Measurements from ENCODE around the gene ZNF784. TPM values are rescaled to one million over a fixed set of nuclear protein-coding genes. Genes with fewer than 3 reads are reported as not detected.

The ZNF784 gene
- total RNA-seq, 2 donors from 2014 or later: 7.2 to 10.7 TPM

GRCh38 chr19:55606471-55606787, 17.9 kb downstream of the ZNF784 start:
- TF ChIP-seq, protein P1, sequence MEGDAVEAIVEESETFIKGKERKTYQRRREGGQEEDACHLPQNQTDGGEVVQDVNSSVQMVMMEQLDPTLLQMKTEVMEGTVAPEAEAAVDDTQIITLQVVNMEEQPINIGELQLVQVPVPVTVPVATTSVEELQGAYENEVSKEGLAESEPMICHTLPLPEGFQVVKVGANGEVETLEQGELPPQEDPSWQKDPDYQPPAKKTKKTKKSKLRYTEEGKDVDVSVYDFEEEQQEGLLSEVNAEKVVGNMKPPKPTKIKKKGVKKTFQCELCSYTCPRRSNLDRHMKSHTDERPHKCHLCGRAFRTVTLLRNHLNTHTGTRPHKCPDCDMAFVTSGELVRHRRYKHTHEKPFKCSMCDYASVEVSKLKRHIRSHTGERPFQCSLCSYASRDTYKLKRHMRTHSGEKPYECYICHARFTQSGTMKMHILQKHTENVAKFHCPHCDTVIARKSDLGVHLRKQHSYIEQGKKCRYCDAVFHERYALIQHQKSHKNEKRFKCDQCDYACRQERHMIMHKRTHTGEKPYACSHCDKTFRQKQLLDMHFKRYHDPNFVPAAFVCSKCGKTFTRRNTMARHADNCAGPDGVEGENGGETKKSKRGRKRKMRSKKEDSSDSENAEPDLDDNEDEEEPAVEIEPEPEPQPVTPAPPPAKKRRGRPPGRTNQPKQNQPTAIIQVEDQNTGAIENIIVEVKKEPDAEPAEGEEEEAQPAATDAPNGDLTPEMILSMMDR (conservative IDR thresholded peaks at IDR 0.05): no peak

DNA sequence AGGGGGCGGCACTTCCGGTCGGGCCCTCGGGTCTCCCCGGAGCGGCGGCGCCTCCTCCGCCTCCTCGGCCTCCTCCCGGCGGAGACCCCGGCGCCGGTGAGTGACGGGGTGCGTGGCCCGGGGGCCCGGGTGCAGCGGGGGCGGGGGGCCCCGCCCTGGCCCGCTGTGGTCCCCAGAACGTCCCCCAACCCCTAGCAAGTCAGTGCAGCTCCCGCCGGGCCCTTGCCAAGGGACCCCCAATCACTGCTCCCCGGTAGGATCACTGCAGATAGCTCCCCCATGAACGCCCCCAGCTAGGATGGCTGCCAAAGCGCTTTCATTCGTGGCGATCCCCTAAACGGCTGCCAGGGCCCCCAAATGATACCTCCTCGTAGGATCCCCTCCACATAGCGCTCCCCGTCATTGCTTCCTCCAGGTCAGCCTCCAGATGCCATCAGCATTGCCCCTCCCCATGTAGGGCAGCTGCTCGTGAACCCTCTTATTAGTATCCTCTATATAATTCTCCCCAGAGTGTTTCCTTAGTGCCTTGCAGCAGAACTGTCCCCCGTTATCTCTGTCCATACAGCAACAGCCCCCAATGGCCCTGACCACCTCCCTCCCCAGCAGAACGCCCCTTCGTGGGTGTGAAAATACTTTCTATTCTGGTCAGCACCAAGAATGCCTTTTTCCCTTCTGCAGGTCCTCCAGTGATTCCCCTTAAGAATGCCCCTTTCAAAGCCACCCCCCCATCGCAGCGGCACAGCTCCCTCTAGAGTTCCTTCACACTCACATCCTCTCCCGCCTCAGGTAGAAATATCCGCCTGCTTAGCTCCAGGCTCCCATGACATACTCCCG, 18.5 kb downstream of the ZNF784 start, which contains the start of gene ZNF865:
Gene ZNF865 (plus strand): TSS at position 11 of the 834 bp plus-strand sequence. CDS start 7,972 bp downstream, outside the sequence.
- peak within 1 kb of the TSS; percentile 96 for H3K27ac Mint-ChIP-seq
- Histone ChIP-seq H3K4me3 (ENCODE audit: low read length) (peak within 1 kb of the TSS; percentile 92), H3K4me1 (ENCODE audit: control insufficient read depth, insufficient read depth, low read length) (peaks cover 4% of the 10 kb centered on the region), H3K27ac (ENCODE audit: low read depth, low read length) (peak within 1 kb of the TSS; percentile 96), H3K9ac (ENCODE audit: extremely low read depth, low read length, poor library complexity, severe bottlenecking) (peak within 1 kb of the TSS; percentile 66), H3K9me3 (ENCODE audit: control insufficient read depth, low read length) (no peaks in the 10 kb centered on the region), H3K27me3 (ENCODE audit: control insufficient read depth, insufficient read depth, low read length, poor library complexity, severe bottlenecking) (no peaks in the 10 kb centered on the region), H3K36me3 (ENCODE audit: control insufficient read depth, insufficient read depth, low read length) (peaks cover 21% of the 10 kb centered on the region)
- H3K4me3 Mint-ChIP-seq: peak within 1 kb of the TSS; percentile 91
- peaks cover 14% of the 10 kb centered on the region for H3K4me1 Mint-ChIP-seq
- H3K36me3 Mint-ChIP-seq (ENCODE audit: low read depth): peaks cover 35% of the 10 kb centered on the region
- TF ChIP-seq, protein P1 (conservative IDR thresholded peaks at IDR 0.05): peak; percentile 88
- 1 to 2% methylated on average over 23 to 40 of the region's 44 CpGs for WGBS, 2 experiments (ENCODE audit: insufficient coverage in 1 of 2, insufficient read length in 1 of 2)
- H3K9me3 Mint-ChIP-seq: no peaks in the 10 kb centered on the region
- DNase-seq: peak; percentile 92
- H3K27me3 Mint-ChIP-seq (ENCODE audit: insufficient read depth): no peaks in the 10 kb centered on the region

More at GRCh38 chr19:55606471-55606787, 17.9 kb downstream of the ZNF784 start:
- peaks cover 4% of the 10 kb centered on the region for H3K4me1 ChIP-seq (ENCODE audit: control insufficient read depth, insufficient read depth, low read length)
- DNase-seq: no peak
- H3K27me3 Mint-ChIP-seq (ENCODE audit: insufficient read depth): no peaks in the 10 kb centered on the region
- H3K4me3 ChIP-seq (ENCODE audit: low read length): peak overlapping the region; percentile 92
- no peaks in the 10 kb centered on the region for H3K9me3 Mint-ChIP-seq
- H3K9me3 ChIP-seq (ENCODE audit: control insufficient read depth, low read length): no peaks in the 10 kb centered on the region
- H3K9ac ChIP-seq (ENCODE audit: extremely low read depth, low read length, poor library complexity, severe bottlenecking): peak overlapping the region; percentile 31
- H3K4me3 Mint-ChIP-seq: peak overlapping the region; percentile 91
- H3K27ac Mint-ChIP-seq: peak overlapping the region; percentile 95
- H3K27ac ChIP-seq (ENCODE audit: low read depth, low read length): no peak overlapping the region
- peaks cover 14% of the 10 kb centered on the region for H3K4me1 Mint-ChIP-seq
- no peaks in the 10 kb centered on the region for H3K27me3 ChIP-seq (ENCODE audit: control insufficient read depth, insufficient read depth, low read length, poor library complexity, severe bottlenecking)
- WGBS, 2 experiments (ENCODE audit: insufficient coverage in 1 of 2, insufficient read length in 1 of 2): 34 to 53% methylated on average over 7 to 12 of the region's 12 CpGs
- peaks cover 21% of the 10 kb centered on the region for H3K36me3 ChIP-seq (ENCODE audit: control insufficient read depth, insufficient read depth, low read length)
- peaks cover 38% of the 10 kb centered on the region for H3K36me3 Mint-ChIP-seq (ENCODE audit: low read depth)

- no peaks in the 10 kb centered on the region for H3K27me3 Mint-ChIP-seq (ENCODE audit: insufficient read depth)
Observed at GRCh38 chr19:55605207-55605636, 19.1 kb downstream of the ZNF784 start.

More at GRCh38 chr19:55605207-55605636, 19.1 kb downstream of the ZNF784 start:
- WGBS, 2 experiments (ENCODE audit: insufficient coverage in 1 of 2, insufficient read length in 1 of 2): 0 to 1% methylated on average over 14 to 43 of the region's 43 CpGs
- H3K36me3 Mint-ChIP-seq (ENCODE audit: low read depth): peaks cover 30% of the 10 kb centered on the region
- H3K27ac ChIP-seq (ENCODE audit: low read depth, low read length): peak overlapping the region; percentile 96
- H3K4me3 ChIP-seq (ENCODE audit: low read length): peak overlapping the region; percentile 92
- peak overlapping the region; percentile 96 for H3K27ac Mint-ChIP-seq
- DNase-seq: peak; percentile 99
- no peak overlapping the region for H3K9ac ChIP-seq (ENCODE audit: extremely low read depth, low read length, poor library complexity, severe bottlenecking)
- H3K9me3 Mint-ChIP-seq: no peaks in the 10 kb centered on the region
- peaks cover 14% of the 10 kb centered on the region for H3K4me1 Mint-ChIP-seq
- peak overlapping the region; percentile 91 for H3K4me3 Mint-ChIP-seq
- H3K27me3 ChIP-seq (ENCODE audit: control insufficient read depth, insufficient read depth, low read length, poor library complexity, severe bottlenecking): no peaks in the 10 kb centered on the region
- H3K4me1 ChIP-seq (ENCODE audit: control insufficient read depth, insufficient read depth, low read length): peaks cover 4% of the 10 kb centered on the region
- peaks cover 21% of the 10 kb centered on the region for H3K36me3 ChIP-seq (ENCODE audit: control insufficient read depth, insufficient read depth, low read length)
- TF ChIP-seq, protein P1 (conservative IDR thresholded peaks at IDR 0.05): no peak
- no peaks in the 10 kb centered on the region for H3K9me3 ChIP-seq (ENCODE audit: control insufficient read depth, low read length)

Measured in endodermal cell (in vitro differentiated cells).